Suprapubic skin (tissue), 4 donors: Measurements from ENCODE around the gene HOTAIR.
A peak's percentile ranks its signal among the peaks of the same experiment; 100 is the strongest.

Source experiments
- POLR2A ChIP-seq, 2 donors: fragments of 450-650 bp; IDR thresholded peaks; one replicate each; pipeline ENCODE4 v1.6.1; 2017; ENCODE audit warnings: antibody characterized with exemption in 2 of 2, mild to moderate bottlenecking in 2 of 2, moderate library complexity in 2 of 2
- POLR2AphosphoS5 ChIP-seq, 3 donors: sonication (generic); formaldehyde crosslinking; IDR thresholded peaks; one replicate each; pipeline ENCODE4 v1.6.1; 2017; ENCODE audit warnings: antibody characterized with exemption in 3 of 3
- TF ChIP-seq, protein P1 (sequence below), 2 donors: fragments of 200-600 bp in 1 of 2; fragments of 450-650 bp in 1 of 2; sonication (generic) in 1 of 2; IDR thresholded peaks; one replicate each; pipeline ENCODE4 v1.5.1; 2016 to 2019; ENCODE audit warnings: antibody characterized with exemption in 2 of 2, mild to moderate bottlenecking in 1 of 2, moderate library complexity in 1 of 2

DNA sequence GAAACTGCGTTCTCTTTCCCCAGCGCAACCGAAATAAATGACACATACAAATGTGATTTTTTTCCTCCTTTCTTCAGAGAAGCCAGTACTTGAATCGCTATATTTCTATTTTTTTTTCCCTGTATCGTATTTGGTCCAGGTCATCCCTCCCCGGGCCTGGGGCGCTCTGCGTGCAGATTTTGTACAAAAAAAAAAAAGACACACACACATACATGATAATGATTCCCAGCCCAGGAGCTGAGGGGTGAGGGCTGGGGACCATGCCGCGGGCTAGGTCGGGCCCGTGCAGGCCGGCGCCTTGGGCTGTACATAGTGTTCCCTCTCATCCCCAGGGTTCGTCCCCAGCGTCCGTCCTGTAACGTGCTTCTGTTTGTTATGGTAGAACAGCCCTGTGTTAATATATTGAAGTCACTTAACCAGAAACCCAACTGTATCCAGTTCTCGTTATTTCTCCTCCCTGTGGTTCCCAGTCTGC lies 28.2 kb upstream of the HOTAIR start:
- TF ChIP-seq POLR2AphosphoS5 (IDR thresholded peaks at IDR 0.05) (peak in 1 of 3 donors; percentile 28), POLR2A (IDR thresholded peaks at IDR 0.05) (no peak)
- TF ChIP-seq, protein P1, sequence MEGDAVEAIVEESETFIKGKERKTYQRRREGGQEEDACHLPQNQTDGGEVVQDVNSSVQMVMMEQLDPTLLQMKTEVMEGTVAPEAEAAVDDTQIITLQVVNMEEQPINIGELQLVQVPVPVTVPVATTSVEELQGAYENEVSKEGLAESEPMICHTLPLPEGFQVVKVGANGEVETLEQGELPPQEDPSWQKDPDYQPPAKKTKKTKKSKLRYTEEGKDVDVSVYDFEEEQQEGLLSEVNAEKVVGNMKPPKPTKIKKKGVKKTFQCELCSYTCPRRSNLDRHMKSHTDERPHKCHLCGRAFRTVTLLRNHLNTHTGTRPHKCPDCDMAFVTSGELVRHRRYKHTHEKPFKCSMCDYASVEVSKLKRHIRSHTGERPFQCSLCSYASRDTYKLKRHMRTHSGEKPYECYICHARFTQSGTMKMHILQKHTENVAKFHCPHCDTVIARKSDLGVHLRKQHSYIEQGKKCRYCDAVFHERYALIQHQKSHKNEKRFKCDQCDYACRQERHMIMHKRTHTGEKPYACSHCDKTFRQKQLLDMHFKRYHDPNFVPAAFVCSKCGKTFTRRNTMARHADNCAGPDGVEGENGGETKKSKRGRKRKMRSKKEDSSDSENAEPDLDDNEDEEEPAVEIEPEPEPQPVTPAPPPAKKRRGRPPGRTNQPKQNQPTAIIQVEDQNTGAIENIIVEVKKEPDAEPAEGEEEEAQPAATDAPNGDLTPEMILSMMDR (IDR thresholded peaks at IDR 0.05): no peak
